GM18502 (cell line): ENCODE measurements around the gene HNRNPM.

Experiments used
- ATAC-seq: cut with Tn5 transposase; IDR thresholded peaks from one replicate; pipeline ENCODE4 v1.9.1; 2021; ENCODE audit warnings: mild to moderate bottlenecking; ENCODE audit not compliant: unreplicated experiment, poor library complexity

The HNRNPM gene

GRCh38 chr19:8481616-8482015 lies 36.8 kb downstream of the HNRNPM start:
- no peak for ATAC-seq

GRCh38 chr19:8482696-8483095 lies 37.9 kb downstream of the HNRNPM start:
- ATAC-seq, result no peak

DNA sequence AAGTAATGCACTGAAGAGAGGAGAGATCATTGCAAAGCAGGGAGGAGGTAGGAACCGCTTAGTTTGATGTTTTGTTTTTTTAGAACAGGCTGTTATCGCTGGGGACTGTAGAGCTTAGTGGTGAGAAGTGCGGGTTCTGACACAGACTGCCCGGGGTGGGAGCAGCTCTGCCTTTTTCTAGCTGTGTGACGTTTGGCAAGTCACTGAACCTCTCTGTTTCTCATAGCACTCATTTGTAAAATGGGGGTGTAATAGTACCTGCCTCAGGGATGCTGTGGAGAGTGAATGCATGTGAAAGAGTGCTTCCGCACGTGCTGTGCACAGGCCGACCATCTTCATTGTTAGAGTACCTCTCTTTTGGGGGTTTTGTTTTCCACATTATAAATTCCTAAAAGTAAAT lies 38.4 kb downstream of the HNRNPM start:
- no peak for ATAC-seq

DNA sequence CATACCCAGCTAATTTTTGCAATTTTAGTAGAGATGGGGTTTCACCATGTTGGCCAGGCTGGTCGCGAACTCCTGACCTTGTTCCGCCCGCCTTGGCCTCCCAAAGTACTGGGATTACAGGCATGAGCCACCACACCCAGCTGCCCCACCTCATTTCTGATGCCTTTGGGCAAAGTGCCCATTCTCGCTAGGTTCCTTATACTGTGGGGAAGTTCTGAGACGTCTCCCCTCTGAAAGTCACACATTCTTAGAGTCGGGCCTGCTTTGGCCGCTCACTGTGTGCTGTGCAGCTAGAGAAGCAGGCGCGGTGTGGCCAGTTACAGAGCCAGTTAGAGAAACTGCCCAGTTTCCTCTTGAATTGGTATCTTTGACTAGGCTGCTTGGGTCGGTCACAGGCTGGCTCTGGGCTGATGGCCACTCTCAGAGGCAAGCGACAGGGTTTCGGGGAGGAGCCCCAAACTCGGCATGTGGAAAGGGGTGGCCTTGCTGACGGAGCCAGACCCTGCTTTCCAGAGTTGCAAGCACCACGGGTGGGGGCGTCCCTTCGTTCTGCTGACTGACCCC lies 39.6 kb downstream of the HNRNPM start:
- ATAC-seq, result no peak

DNA sequence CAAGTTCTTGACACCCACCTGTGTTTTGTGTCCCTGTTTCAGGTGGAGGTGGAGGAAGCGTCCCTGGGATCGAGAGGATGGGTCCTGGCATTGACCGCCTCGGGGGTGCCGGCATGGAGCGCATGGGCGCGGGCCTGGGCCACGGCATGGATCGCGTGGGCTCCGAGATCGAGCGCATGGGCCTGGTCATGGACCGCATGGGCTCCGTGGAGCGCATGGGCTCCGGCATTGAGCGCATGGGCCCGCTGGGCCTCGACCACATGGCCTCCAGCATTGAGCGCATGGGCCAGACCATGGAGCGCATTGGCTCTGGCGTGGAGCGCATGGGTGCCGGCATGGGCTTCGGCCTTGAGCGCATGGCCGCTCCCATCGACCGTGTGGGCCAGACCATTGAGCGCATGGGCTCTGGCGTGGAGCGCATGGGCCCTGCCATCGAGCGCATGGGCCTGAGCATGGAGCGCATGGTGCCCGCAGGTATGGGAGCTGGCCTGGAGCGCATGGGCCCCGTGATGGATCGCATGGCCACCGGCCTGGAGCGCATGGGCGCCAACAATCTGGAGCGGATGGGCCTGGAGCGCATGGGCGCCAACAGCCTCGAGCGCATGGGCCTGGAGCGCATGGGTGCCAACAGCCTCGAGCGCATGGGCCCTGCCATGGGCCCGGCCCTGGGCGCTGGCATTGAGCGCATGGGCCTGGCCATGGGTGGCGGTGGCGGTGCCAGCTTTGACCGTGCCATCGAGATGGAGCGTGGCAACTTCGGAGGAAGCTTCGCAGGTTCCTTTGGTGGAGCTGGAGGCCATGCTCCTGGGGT lies 41.0 kb downstream of the HNRNPM start:
- ATAC-seq, result no peak

DNA sequence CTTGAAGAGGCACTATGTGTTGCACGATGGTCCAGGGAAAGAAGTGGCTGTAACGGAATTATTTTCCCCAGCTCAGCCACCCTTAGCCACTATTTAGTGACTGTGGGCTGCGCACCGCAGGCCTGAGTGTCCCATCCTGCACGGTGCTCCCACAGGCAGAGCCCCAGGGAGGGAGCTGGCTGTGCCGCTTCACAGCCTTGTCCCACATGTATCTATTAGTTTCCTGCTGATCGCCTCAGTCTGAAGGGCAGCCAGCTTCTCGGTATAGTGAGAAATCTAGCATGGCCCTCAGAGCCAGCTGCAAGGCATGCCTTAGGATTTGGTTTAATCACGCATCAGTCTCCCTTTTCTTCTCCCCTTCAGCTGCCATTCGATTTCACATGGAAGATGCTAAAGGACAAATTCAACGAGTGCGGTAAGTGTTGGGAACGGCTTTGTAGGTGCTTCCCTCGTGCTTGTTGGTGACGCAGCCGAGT lies 41.9 kb downstream of the HNRNPM start:
- no peak for ATAC-seq

- ATAC-seq, result no peak
Observed at GRCh38 chr19:8487137-8487851, 42.5 kb downstream of the HNRNPM start.

GRCh38 chr19:8488365-8488764 lies 43.6 kb downstream of the HNRNPM start:
- ATAC-seq, result no peak

GRCh38 chr19:8489561-8490394 lies 45.0 kb downstream of the HNRNPM start:
- ATAC-seq, result no peak

GRCh38 chr19:8490395-8490760 lies 45.6 kb downstream of the HNRNPM start:
- no peak for ATAC-seq

DNA sequence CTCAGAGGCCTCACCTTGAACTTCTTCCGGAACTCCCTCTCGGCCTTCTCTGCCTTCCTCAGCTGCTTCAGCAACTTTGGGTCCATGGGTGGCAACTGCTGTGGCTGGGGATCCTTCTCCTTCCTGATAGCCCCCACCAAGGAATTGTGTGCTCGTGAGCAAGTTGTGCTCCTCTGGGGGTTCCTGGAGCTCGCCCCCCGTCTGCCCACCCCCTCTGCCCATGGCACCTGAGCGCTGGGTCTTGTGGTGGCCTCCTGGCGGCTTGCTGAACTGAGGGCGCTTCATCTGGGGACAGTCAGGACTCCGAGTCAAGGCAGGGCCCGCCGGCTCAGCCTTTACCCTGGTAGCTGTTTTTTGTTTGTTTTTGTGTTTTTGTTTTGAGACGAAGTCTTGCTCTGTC lies 46.1 kb downstream of the HNRNPM start:
- no peak for ATAC-seq

- no peak for ATAC-seq
Observed at GRCh38 chr19:8491574-8491973, 46.8 kb downstream of the HNRNPM start.

GRCh38 chr19:8494158-8494557 lies 49.4 kb downstream of the HNRNPM start:
- ATAC-seq, result no peak

DNA sequence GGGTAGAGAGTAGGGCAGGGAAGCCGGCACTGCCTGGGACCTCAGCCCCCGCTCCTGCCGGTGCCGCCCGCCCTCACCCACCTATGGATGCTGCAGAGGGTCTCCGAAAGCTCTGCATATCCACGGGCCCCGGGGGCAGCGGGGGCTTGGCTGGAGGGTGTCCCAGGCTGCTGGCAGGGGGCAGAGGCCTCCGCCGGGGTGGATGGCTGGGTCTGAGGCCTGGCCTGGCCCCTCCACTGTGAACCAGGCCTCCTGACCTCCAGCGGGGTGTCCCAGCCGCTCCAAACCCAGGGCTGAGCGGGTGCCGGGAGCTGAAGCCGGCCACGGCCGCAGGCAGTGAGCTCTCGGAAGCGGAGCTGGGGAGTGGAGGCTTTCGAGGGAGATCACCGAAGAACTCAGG lies 53.5 kb downstream of the HNRNPM start:
- no peak for ATAC-seq

- ATAC-seq, result no peak
Observed at GRCh38 chr19:8499048-8499833, 54.5 kb downstream of the HNRNPM start.

GRCh38 chr19:8500158-8500557 lies 55.4 kb downstream of the HNRNPM start:
- no peak for ATAC-seq

- no peak for ATAC-seq
Observed at GRCh38 chr19:8501516-8501915, 56.7 kb downstream of the HNRNPM start.

- ATAC-seq, result no peak
Observed at GRCh38 chr19:8501981-8502380, 57.2 kb downstream of the HNRNPM start.

- ATAC-seq, result no peak
Observed at GRCh38 chr19:8503510-8503909, 58.7 kb downstream of the HNRNPM start.

DNA sequence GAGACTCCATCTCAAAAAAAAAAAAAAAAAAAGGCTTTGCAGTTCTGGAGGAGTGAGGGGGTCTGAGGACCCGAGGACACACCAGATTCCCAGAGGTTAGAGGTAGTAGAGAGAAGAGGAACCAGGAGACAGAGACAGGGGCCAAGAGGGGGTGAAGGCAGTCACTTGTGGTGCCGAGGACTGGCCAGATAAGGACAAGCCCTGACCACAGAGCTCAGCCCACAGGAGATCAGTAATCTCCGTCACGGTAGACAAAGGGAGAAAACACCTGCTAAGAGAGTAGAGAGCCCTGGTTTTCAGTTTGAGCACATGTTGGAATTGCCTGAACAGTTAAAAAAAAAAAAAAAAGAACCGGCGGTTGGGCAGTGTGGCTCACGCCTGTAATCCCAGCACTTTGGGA lies 59.4 kb downstream of the HNRNPM start:
- no peak for ATAC-seq
